GM18519 (cell line): Measurements from ENCODE around the gene RPTOR.

Source experiments
- ATAC-seq: cut with Tn5 transposase; IDR thresholded peaks from one replicate; pipeline ENCODE4 v1.9.1; 2021; ENCODE audit warnings: mild to moderate bottlenecking, moderate library complexity; ENCODE audit not compliant: unreplicated experiment, low FRiP score

The RPTOR gene

DNA sequence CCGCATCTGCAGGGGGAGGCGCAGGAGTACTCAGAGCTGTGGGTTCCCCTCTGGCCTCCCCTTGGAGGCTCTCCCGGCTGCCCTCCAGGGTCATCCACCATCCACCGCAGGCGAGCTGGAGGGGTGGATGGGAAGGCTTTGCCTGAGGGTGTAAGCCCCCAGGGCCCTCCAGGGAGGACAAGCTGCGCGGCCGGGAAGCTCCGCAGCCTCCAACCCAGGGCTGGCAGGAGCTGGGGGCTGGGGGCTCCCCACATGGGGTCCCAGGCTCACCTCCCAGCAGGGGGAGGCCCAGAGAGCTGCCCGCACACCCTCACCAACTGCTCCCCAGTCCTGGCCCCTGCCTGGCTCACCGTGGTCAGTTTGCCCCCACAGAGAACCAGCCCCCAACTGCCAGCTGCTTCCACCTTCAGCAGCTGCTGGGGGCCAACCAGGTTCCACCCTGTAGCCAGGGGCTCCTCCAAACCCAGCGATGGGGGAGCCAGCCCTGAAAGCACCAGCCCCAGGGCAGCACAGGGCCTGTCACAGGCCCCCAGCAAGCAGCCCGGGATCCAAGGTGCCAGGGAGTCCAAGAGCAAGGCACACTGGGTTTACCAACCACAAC is 427.2 kb downstream of the RPTOR start:
- no peak for ATAC-seq

DNA sequence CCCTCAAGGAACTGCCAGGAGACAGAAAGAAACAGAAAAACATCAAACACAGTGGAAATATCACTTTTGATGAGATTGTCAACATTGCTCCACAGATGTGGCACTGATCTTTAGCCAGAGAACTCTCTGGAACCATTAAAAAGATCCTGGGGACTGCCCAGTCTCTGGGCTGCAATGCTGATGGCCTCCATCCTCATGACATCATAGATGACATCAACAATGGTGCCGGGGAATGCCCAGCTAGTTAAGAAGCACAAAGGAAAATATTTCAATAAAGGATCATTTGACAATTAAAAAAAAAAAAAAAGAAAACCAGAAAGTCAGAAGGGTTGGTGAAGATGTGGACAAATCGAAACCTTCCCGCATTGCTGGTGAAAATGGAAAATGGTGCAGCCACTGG is 432.1 kb downstream of the RPTOR start:
- ATAC-seq = no peak

DNA sequence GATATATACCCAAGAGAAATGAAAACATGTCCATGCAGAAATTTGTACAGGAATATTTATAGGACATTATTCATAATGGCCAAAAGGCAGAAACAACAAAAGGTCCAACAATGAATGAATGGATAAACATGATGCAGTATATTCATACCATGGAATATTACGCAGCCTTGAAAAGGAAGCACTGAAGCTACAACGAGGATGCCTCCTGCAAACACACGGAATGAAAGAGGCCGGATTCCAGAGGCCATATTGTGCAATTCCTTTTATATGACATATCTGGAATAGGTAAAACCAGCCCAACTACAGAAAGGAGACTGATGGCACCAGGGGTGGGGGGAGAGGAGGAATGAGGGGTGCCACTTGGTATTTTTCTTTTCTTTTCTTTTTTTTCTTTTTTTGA is 432.5 kb downstream of the RPTOR start:
- no peak for ATAC-seq

GRCh38 chr17:80978499-80979497 is 434.2 kb downstream of the RPTOR start:
- ATAC-seq = no peak

- ATAC-seq = no peak
These were observed 435.1 kb downstream of the RPTOR start for GRCh38 chr17:80979547-80980378.

GRCh38 chr17:80980397-80981061 is 435.9 kb downstream of the RPTOR start:
- no peak for ATAC-seq

GRCh38 chr17:80981062-80981902 is 436.6 kb downstream of the RPTOR start:
- no peak for ATAC-seq

GRCh38 chr17:80981929-80982425 is 437.3 kb downstream of the RPTOR start:
- no peak for ATAC-seq

- ATAC-seq = no peak
These were observed 437.9 kb downstream of the RPTOR start for GRCh38 chr17:80982426-80982974.

- ATAC-seq = no peak
These were observed 438.9 kb downstream of the RPTOR start for GRCh38 chr17:80983545-80983944.

DNA sequence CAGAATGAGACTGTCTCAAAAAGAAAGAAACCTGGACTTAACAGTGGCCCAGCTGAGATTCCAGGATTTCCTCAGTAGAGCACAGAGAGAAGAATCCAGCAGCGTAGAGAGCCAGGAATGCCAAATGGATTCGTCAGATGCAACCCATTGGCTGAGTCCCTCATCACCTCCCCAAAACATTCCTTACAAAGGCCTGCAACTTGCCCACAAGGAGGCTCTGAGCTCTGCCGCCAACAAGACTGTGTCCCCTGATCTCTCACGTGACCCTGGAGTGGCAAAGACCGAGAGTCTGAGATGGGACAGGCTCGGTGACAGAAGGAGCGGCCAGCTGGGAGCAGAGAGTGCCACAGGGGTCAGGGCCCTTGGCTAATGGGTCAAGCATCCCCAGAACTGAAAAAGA is 440.1 kb downstream of the RPTOR start:
- no peak for ATAC-seq

DNA sequence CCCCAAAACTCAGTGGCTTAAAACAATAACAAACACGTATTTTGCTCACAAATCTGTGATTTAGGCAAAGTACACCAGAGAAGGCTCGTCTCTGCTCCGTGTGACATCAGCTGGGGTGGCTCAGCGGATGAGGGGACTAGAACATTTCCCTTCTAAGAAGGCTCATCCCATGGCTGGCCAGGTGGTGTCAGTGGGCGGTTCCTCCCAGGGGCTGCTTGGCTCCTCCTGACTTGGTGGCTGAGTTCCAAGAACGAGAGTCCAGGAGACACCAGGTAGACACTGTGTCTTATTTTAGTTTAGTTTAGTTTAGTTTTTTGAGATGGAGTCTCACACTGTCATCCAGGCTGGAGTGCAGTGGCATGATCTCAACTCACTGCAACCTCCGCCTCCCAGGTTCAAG is 441.4 kb downstream of the RPTOR start:
- no peak for ATAC-seq

- ATAC-seq = no peak
These were observed 442.3 kb downstream of the RPTOR start for GRCh38 chr17:80986816-80987475.

GRCh38 chr17:80987941-80988461 is 443.4 kb downstream of the RPTOR start:
- no peak for ATAC-seq

- ATAC-seq = no peak
These were observed 444.9 kb downstream of the RPTOR start for GRCh38 chr17:80989586-80989913.

- ATAC-seq = no peak
These were observed 446.4 kb downstream of the RPTOR start for GRCh38 chr17:80990921-80991644.

- ATAC-seq = no peak
These were observed 447.0 kb downstream of the RPTOR start, which contains the start of gene CHMP6 for GRCh38 chr17:80991645-80992076. Gene CHMP6, plus strand, starts transcription at chr17:80991841. Its CDS starts 78 bp downstream, at chr17:80991919.
